ENCODE measurements around the gene AQP12A. TPM values are rescaled to one million over a fixed set of nuclear protein-coding genes. Genes with fewer than 3 reads are reported as not detected.

Gene AQP12A
- total and polyA plus RNA-seq, 9 of the 15 experiments (the other 6 are each of a cell fraction or from before 2014, with no cell fraction given) = not detected

DNA sequence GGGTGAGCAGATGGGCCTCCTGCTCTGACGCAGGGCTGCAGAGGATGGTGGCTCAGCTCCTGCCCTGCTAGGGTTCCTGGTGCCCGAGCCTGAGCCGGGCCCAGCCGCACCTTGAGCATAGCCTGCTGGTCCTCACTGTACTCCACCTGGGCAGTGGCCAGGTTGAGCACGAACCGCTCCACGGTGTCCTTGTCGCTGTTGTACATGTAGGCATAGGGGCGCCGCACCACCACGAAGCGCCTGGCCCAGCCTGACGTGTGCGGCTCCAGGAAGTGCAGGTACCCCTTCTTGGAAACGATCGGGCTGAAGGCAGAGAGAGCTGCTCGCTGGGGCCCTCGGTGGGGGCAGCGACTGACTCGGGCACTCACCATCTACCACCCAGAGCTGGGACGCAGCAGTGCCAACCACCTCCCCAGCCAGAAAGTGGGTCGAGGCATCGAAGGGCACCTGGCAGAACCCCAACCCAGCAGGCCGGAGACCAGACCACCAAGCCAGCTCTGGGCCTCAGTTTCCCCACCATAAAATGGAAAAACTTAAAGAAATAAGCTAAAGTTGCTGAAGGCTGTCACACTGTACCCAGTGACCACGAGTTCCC lies 27.3 kb downstream of the AQP12A start:
- WGBS (ENCODE audit: insufficient coverage, low coverage, missing lambda C conversion rate) = 0% methylated on average over 21 of the region's 25 CpGs
- no peaks in the 10 kb centered on the region for H3K79me2 ChIP-seq (ENCODE audit: control insufficient read depth, insufficient read depth, low read length)
- no peak overlapping the region for H3K27ac ChIP-seq (ENCODE audit: extremely low read depth, low read depth, low read length)
- CTCF ChIA-PET (ENCODE audit: low intra/inter-chr PET ratio) = no interaction called here
- H3K4me1 ChIP-seq (replicated peaks in 1 of 2; ENCODE audit: control insufficient read depth in 2 of 2, insufficient read depth in 2 of 2, low read length in 2 of 2) = peaks cover 0 to 8% of the 10 kb centered on the region in 2 experiments; a peak in 1 of 5 replicates
- POLR2A ChIA-PET = no interaction called here
- in situ Hi-C loops (cut with MboI) = no loop called here
- H4K20me1 ChIP-seq (replicated peaks; ENCODE audit: control insufficient read depth, insufficient read depth, low read length) = no peaks in the 10 kb centered on the region
- H3K9me3 ChIP-seq (replicated peaks; ENCODE audit: control insufficient read depth, insufficient read depth, low read depth, low read length) = no peaks in the 10 kb centered on the region
- H3K9me1 ChIP-seq (ENCODE audit: control insufficient read depth, insufficient read depth, low read length) = no peaks in the 10 kb centered on the region
- H3K36me3 ChIP-seq (ENCODE audit: control insufficient read depth, insufficient read depth, low read length) = no peaks in the 10 kb centered on the region
- intact Hi-C loops (cut with micrococcal nuclease) = no loop called here
- no peak for DNase-seq (ENCODE audit: extremely low read depth in 1 of 4, low spot score in 3 of 4)
- peaks cover 7 to 95% of the 10 kb centered on the region in 2 experiments; a peak in 4 of 5 replicates for H3K27me3 ChIP-seq (ENCODE audit: control insufficient read depth in 2 of 2, insufficient read depth in 2 of 2, low read length in 2 of 2)
- no peak for FAIRE-seq
- no peak overlapping the region for H3K4me2 ChIP-seq (ENCODE audit: insufficient read depth, low read length)
- H2AFZ ChIP-seq (ENCODE audit: low read depth, low read length) = no peak overlapping the region
- no peak for ATAC-seq
- no peak overlapping the region for H3K9ac ChIP-seq (ENCODE audit: insufficient read depth in 1 of 2, low read depth in 2 of 2, low read length in 2 of 2)
- no peak overlapping the region for H3K4me3 ChIP-seq
- BruUV-seq (replicated peaks) = no TSS peak
- TF ChIP-seq, protein P1, sequence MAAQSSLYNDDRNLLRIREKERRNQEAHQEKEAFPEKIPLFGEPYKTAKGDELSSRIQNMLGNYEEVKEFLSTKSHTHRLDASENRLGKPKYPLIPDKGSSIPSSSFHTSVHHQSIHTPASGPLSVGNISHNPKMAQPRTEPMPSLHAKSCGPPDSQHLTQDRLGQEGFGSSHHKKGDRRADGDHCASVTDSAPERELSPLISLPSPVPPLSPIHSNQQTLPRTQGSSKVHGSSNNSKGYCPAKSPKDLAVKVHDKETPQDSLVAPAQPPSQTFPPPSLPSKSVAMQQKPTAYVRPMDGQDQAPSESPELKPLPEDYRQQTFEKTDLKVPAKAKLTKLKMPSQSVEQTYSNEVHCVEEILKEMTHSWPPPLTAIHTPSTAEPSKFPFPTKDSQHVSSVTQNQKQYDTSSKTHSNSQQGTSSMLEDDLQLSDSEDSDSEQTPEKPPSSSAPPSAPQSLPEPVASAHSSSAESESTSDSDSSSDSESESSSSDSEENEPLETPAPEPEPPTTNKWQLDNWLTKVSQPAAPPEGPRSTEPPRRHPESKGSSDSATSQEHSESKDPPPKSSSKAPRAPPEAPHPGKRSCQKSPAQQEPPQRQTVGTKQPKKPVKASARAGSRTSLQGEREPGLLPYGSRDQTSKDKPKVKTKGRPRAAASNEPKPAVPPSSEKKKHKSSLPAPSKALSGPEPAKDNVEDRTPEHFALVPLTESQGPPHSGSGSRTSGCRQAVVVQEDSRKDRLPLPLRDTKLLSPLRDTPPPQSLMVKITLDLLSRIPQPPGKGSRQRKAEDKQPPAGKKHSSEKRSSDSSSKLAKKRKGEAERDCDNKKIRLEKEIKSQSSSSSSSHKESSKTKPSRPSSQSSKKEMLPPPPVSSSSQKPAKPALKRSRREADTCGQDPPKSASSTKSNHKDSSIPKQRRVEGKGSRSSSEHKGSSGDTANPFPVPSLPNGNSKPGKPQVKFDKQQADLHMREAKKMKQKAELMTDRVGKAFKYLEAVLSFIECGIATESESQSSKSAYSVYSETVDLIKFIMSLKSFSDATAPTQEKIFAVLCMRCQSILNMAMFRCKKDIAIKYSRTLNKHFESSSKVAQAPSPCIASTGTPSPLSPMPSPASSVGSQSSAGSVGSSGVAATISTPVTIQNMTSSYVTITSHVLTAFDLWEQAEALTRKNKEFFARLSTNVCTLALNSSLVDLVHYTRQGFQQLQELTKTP (IDR thresholded peaks at IDR 0.05; ENCODE audit: low read depth in 1 of 2, partially characterized antibody in 2 of 2) = no peak
- TF ChIP-seq TAF9B (IDR thresholded peaks at IDR 0.05; ENCODE audit: partially characterized antibody) = no peak
- TF ChIP-seq NCOA1 (IDR thresholded peaks at IDR 0.05; ENCODE audit: low read depth) = no peak
- TF ChIP-seq, protein P2, sequence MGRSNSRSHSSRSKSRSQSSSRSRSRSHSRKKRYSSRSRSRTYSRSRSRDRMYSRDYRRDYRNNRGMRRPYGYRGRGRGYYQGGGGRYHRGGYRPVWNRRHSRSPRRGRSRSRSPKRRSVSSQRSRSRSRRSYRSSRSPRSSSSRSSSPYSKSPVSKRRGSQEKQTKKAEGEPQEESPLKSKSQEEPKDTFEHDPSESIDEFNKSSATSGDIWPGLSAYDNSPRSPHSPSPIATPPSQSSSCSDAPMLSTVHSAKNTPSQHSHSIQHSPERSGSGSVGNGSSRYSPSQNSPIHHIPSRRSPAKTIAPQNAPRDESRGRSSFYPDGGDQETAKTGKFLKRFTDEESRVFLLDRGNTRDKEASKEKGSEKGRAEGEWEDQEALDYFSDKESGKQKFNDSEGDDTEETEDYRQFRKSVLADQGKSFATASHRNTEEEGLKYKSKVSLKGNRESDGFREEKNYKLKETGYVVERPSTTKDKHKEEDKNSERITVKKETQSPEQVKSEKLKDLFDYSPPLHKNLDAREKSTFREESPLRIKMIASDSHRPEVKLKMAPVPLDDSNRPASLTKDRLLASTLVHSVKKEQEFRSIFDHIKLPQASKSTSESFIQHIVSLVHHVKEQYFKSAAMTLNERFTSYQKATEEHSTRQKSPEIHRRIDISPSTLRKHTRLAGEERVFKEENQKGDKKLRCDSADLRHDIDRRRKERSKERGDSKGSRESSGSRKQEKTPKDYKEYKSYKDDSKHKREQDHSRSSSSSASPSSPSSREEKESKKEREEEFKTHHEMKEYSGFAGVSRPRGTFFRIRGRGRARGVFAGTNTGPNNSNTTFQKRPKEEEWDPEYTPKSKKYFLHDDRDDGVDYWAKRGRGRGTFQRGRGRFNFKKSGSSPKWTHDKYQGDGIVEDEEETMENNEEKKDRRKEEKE (IDR thresholded peaks at IDR 0.05; ENCODE audit: borderline replicate concordance in 1 of 2, control insufficient read depth in 1 of 2, low read depth in 2 of 2, low read length in 1 of 2) = no peak
- no peak for TF ChIP-seq SMAD4 (CRISPR knock-in tag; conservative IDR thresholded peaks at IDR 0.05)
- TF ChIP-seq SMARCC2 (IDR thresholded peaks at IDR 0.05; ENCODE audit: low read depth) = no peak
